H1 (cell line): Measurements from ENCODE around the gene CTAGE4. TPM values are rescaled to one million over a fixed set of nuclear protein-coding genes. Genes with fewer than 3 reads are reported as not detected.
"Not testable (repeated sequence)": the region's sequence is repeated elsewhere in the genome, so short reads cannot be mapped to it uniquely, and the experiment has no call there.

Experiments
- CTCF ChIA-PET: fragments of 300-600 bp; sonication (Branson Sonifier 250); formaldehyde crosslinking; loops from one replicate; lab custom pipeline; 2021; ENCODE audit not compliant: partially characterized antibody; lab: Charles Lee
- POLR2A ChIA-PET: fragments of 300-600 bp; sonication (Branson Sonifier 250); formaldehyde crosslinking; loops from one replicate; lab custom pipeline; 2021; ENCODE audit warnings: inconsistent platforms; ENCODE audit not compliant: partially characterized antibody; lab: Charles Lee
- DNase-seq, 2 experiments: peaks; one replicate each; pipeline versions ENCODE4 v3.0.0 to v3.0.0-alpha.2; 2010 to 2022; ENCODE audit warnings: low spot score in 2 of 2, low read depth in 1 of 2, mixed read lengths in 1 of 2
- FAIRE-seq: peaks from 2 replicates; lab custom pipeline; 2011; peaks lifted over from hg19 to GRCh38; lab: Jason Lieb, UNC
- H2AFZ ChIP-seq: 2 replicates; pipeline ENCODE4 v1.8.1; 2012; ENCODE audit warnings: low read length, inconsistent platforms
- H2AK5ac ChIP-seq: 2 replicates; pipeline ENCODE4 v1.6.1; 2013; ENCODE audit warnings: low read depth, low read length
- H2BK120ac ChIP-seq: replicated peaks from 2 replicates; pipeline ENCODE3; 2013; ENCODE audit warnings: low read depth, low read length, inconsistent platforms
- H2BK12ac ChIP-seq: 2 replicates; pipeline ENCODE4 v1.6.1; 2013; ENCODE audit warnings: low read depth, low read length
- H2BK15ac ChIP-seq: 2 replicates; pipeline ENCODE4 v1.6.1; 2013; ENCODE audit warnings: low read length
- H2BK20ac ChIP-seq: 2 replicates; pipeline ENCODE4 v1.6.1; 2013; ENCODE audit warnings: low read length
- H2BK5ac ChIP-seq: 2 replicates; pipeline ENCODE4 v1.6.1; 2013; ENCODE audit warnings: low read depth, low read length
- H3K14ac ChIP-seq: 2 replicates; pipeline ENCODE4 v1.6.1; 2013; ENCODE audit warnings: inconsistent platforms; ENCODE audit not compliant: insufficient read length
- H3K18ac ChIP-seq: 2 replicates; pipeline ENCODE4 v1.6.1; 2013; ENCODE audit warnings: low read length; ENCODE audit errors: extremely low read depth
- H3K23ac ChIP-seq: 2 replicates; pipeline ENCODE4 v1.6.1; 2013; ENCODE audit warnings: inconsistent platforms; ENCODE audit not compliant: insufficient read length
- H3K23me2 ChIP-seq: 2 replicates; pipeline ENCODE4 v1.6.1; 2013; ENCODE audit warnings: low read depth, low read length
- H3K27ac ChIP-seq: 2 replicates; pipeline ENCODE4 v1.6.1; 2011; ENCODE audit warnings: low read depth, low read length, inconsistent platforms
- H3K27me3 ChIP-seq, 4 experiments: replicated peaks in 1 of 4; 1 replicate in 1 of 4; 2 replicates in 3 of 4; pipeline versions ENCODE4 v1.6.1 to v1.8.1; 2011 to 2013; ENCODE audit warnings: low read length in 3 of 4, mild to moderate bottlenecking in 3 of 4, inconsistent platforms in 2 of 4, mixed read lengths in 2 of 4, moderate library complexity in 1 of 4; ENCODE audit not compliant: control insufficient read depth in 3 of 4, insufficient read depth in 3 of 4; ENCODE audit errors: extremely low read depth in 1 of 4
- H3K36me3 ChIP-seq, 4 experiments: 2 replicates each; pipeline versions ENCODE4 v1.6.1 to v1.8.1; 2011 to 2013; ENCODE audit warnings: mild to moderate bottlenecking in 4 of 4, low read length in 3 of 4, moderate library complexity in 2 of 4, control low read depth in 1 of 4, inconsistent platforms in 1 of 4; ENCODE audit not compliant: insufficient read depth in 4 of 4, control insufficient read depth in 2 of 4
- H3K4ac ChIP-seq: replicated peaks from 2 replicates; pipeline ENCODE3; 2013; ENCODE audit warnings: low read length, low read depth, mixed read lengths, inconsistent platforms; ENCODE audit not compliant: insufficient read length
- H3K4me1 ChIP-seq, 4 experiments: replicated peaks in 1 of 4; 1 replicate in 1 of 4; 2 replicates in 3 of 4; pipeline versions ENCODE4 v1.6.1 to v1.8.1; 2011 to 2013; ENCODE audit warnings: low read length in 3 of 4, inconsistent platforms in 2 of 4, mixed read lengths in 1 of 4; ENCODE audit not compliant: insufficient read depth in 4 of 4, control insufficient read depth in 3 of 4
- H3K4me2 ChIP-seq, 2 experiments: 2 replicates each; pipeline versions ENCODE4 v1.6.1 to v1.8.1; 2011 to 2013; ENCODE audit warnings: low read depth in 2 of 2, low read length in 2 of 2, control low read depth in 1 of 2, inconsistent platforms in 1 of 2, mild to moderate bottlenecking in 1 of 2; ENCODE audit not compliant: insufficient read depth in 1 of 2
- H3K4me3 ChIP-seq, 4 experiments: fragments of 200-600, 300-600 bp in 1 of 4; sonication (generic), shearing (Covaris generic), sonication (Bioruptor Twin) in 1 of 4; 2 replicates each; pipeline versions ENCODE4 v1.5.1 to v1.8.1; 2011 to 2016; ENCODE audit warnings: low read length in 4 of 4, low read depth in 3 of 4, control low read depth in 2 of 4, inconsistent platforms in 2 of 4, mild to moderate bottlenecking in 2 of 4, mixed read lengths in 1 of 4, moderate library complexity in 1 of 4; ENCODE audit not compliant: insufficient read depth in 2 of 4; ENCODE audit errors: extremely low read depth in 1 of 4
- H3K56ac ChIP-seq: replicated peaks from 2 replicates; pipeline ENCODE3; 2013; ENCODE audit warnings: low read depth, mild to moderate bottlenecking, mixed read lengths, low read length, inconsistent platforms; ENCODE audit not compliant: insufficient read length
- H3K79me1 ChIP-seq: 2 replicates; pipeline ENCODE4 v1.6.1; 2013; ENCODE audit warnings: low read depth, low read length, control low read depth
- H3K79me2 ChIP-seq, 2 experiments: 2 replicates each; pipeline versions ENCODE4 v1.6.1 to v1.8.1; 2012 to 2013; ENCODE audit warnings: low read length in 2 of 2, mild to moderate bottlenecking in 2 of 2, inconsistent platforms in 1 of 2; ENCODE audit not compliant: insufficient read depth in 2 of 2, control insufficient read depth in 1 of 2
- H3K9ac ChIP-seq, 4 experiments: replicated peaks in 1 of 4; 1 replicate in 1 of 4; 2 replicates in 3 of 4; pipeline versions ENCODE4 v1.6.1 to v1.8.1; 2011 to 2013; ENCODE audit warnings: low read depth in 3 of 4, low read length in 3 of 4, control low read depth in 2 of 4, mild to moderate bottlenecking in 2 of 4, moderate library complexity in 2 of 4, inconsistent platforms in 1 of 4; ENCODE audit errors: extremely low read depth in 1 of 4
- H3K9me3 ChIP-seq, 2 experiments: 2 replicates each; pipeline versions ENCODE4 v1.6.1 to v1.8.1; 2012 to 2013; ENCODE audit warnings: mild to moderate bottlenecking in 2 of 2, moderate library complexity in 2 of 2, control low read depth in 1 of 2, inconsistent platforms in 1 of 2, low read depth in 1 of 2, low read length in 1 of 2, mixed read lengths in 1 of 2; ENCODE audit not compliant: insufficient read depth in 2 of 2
- H4K20me1 ChIP-seq, 2 experiments: replicated peaks in 1 of 2; 2 replicates each; pipeline versions ENCODE3 to v1.8.1; 2011 to 2013; ENCODE audit warnings: inconsistent platforms in 2 of 2, low read length in 2 of 2, mild to moderate bottlenecking in 1 of 2; ENCODE audit not compliant: insufficient read depth in 2 of 2, control insufficient read depth in 1 of 2
- H4K5ac ChIP-seq: 2 replicates; pipeline ENCODE4 v1.6.1; 2013; ENCODE audit warnings: low read length, low read depth, mixed read lengths, inconsistent platforms; ENCODE audit not compliant: insufficient read length
- H4K8ac ChIP-seq: 2 replicates; pipeline ENCODE4 v1.8.0; 2013; ENCODE audit warnings: mild to moderate bottlenecking, moderate library complexity, low read length, inconsistent platforms; ENCODE audit not compliant: insufficient read depth; ENCODE audit errors: extremely low read depth
- H4K91ac ChIP-seq: replicated peaks from 2 replicates; pipeline ENCODE3; 2013; ENCODE audit warnings: low read length, mixed read lengths, inconsistent platforms; ENCODE audit not compliant: insufficient read length
- WGBS, 2 experiments: shearing (Covaris generic) in 1 of 2; methylation state at CpG; one replicate each; pipeline versions ENCODE4 v1.1.6 to v1.1.7; 2013 to 2015; ENCODE audit warnings: low lambda C conversion rate in 2 of 2, mixed read lengths in 2 of 2, inconsistent platforms in 1 of 2, low coverage in 1 of 2, missing lambda C conversion rate in 1 of 2; ENCODE audit not compliant: insufficient replicate concordance in 2 of 2, insufficient coverage in 1 of 2, insufficient read length in 1 of 2; ENCODE audit errors: extremely low coverage in 1 of 2, missing lambda C conversion rate in 1 of 2; 5-methylcytosine and 5-hydroxymethylcytosine counted together
- polyA plus RNA-seq, 7 experiments: library from polyadenylated mRNA; depleted of rRNA in 3 of 7; stranded (reverse) in 5 of 7; unstranded in 2 of 7; fragments of >200 nt in 5 of 7; fragments of 200-250 nt in 2 of 7; gene quantifications; 1 replicate in 5 of 7; 2 replicates in 1 of 7; 4 replicates in 1 of 7; pipeline versions ENCODE4 v1.2.1 to v1.2.3, GENCODE V29; 2011 to 2013; ENCODE audit warnings: missing spikeins in 2 of 7, mixed read lengths in 2 of 7
- total RNA-seq: library from RNA; stranded (reverse); fragmentation: NEBNext Ultra II Directional; extraction: Animal tissue kit (Norgen Biotek cat#: 25700); gene quantifications from 2 replicates; pipeline ENCODE4 v1.2.1, GENCODE V29; 2021

CTAGE4 gene
- total and polyA plus RNA-seq, 2 of the 8 experiments (the other 6 are each of a cell fraction or from before 2014, with no cell fraction given), result 2.9 to 10.3 TPM

DNA sequence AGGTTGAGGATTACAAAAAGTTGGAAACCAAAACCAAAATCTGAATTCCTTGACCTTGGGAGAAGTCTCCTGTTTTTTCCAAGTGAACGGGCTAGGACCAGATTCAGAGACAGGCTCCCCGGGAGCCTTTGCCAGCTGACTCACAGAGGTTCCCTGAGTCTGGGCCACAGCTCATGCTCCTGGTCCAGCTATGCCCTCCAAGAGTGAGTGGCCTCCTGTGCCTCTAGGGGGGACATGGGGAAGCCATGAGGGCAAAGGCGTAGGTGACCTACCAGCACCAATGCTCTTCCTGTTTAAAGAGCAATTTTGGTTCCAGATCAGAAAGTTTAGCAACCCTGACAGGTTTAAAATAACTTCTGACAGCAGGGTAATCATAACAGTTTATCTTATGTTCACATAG is 45.5 kb downstream of the CTAGE4 start:
- H3K9ac ChIP-seq, H3K14ac ChIP-seq, H2BK15ac ChIP-seq, H2AK5ac ChIP-seq, H2BK120ac ChIP-seq, H4K8ac ChIP-seq, H2BK20ac ChIP-seq, H3K4me1 ChIP-seq, POLR2A ChIA-PET, H3K27me3 ChIP-seq, H3K4ac ChIP-seq, DNase-seq, H3K18ac ChIP-seq, H3K79me2 ChIP-seq, H3K23me2 ChIP-seq, H4K5ac ChIP-seq, CTCF ChIA-PET, H3K27ac ChIP-seq, H2BK12ac ChIP-seq, FAIRE-seq, H3K4me2 ChIP-seq, H3K56ac ChIP-seq, H4K20me1 ChIP-seq, H3K79me1 ChIP-seq, H3K9me3 ChIP-seq, H4K91ac ChIP-seq, H2AFZ ChIP-seq, H3K23ac ChIP-seq, H2BK5ac ChIP-seq, H3K36me3 ChIP-seq, H3K4me3 ChIP-seq: not testable (repeated sequence)
- WGBS, 2 experiments, result 90% methylated on average over 1 of the region's 3 CpGs; no CpG with 5 or more reads in 1 of the 2 experiments

- H3K23me2 ChIP-seq, H3K79me2 ChIP-seq, H4K20me1 ChIP-seq, H3K18ac ChIP-seq, H3K4ac ChIP-seq, CTCF ChIA-PET, H3K27ac ChIP-seq, H4K8ac ChIP-seq, H2BK20ac ChIP-seq, H3K56ac ChIP-seq, H3K4me3 ChIP-seq, POLR2A ChIA-PET, H3K27me3 ChIP-seq, H3K79me1 ChIP-seq, H2BK12ac ChIP-seq, H2AK5ac ChIP-seq, H3K23ac ChIP-seq, H2BK5ac ChIP-seq, H4K5ac ChIP-seq, H2BK15ac ChIP-seq, DNase-seq, H3K9me3 ChIP-seq, H3K4me2 ChIP-seq, FAIRE-seq, H2AFZ ChIP-seq, H4K91ac ChIP-seq, H3K4me1 ChIP-seq, H2BK120ac ChIP-seq, H3K14ac ChIP-seq, H3K9ac ChIP-seq, H3K36me3 ChIP-seq: not testable (repeated sequence)
- no CpG with 5 or more reads among the region's 2 CpGs for WGBS, 2 experiments
Observed at GRCh38 chr7:144231027-144231426, 47.8 kb downstream of the CTAGE4 start.
